KMS-11 (cell line): Measurements from ENCODE around the gene DAPP1.
A peak's percentile ranks its signal among the peaks of the same experiment; 100 is the strongest.

Experiments used
- H2AFZ ChIP-seq: fragments of 200-600 bp; sonication (generic); 2 replicates; pipeline ENCODE4 v1.6.1; 2016; ENCODE audit warnings: antibody characterized with exemption, mixed run types, low read depth
- H3K27ac ChIP-seq: fragments of 200-600 bp; sonication (generic); 2 replicates; pipeline ENCODE4 v1.6.1; 2016; ENCODE audit warnings: mild to moderate bottlenecking, mixed run types
- H3K27me3 ChIP-seq: fragments of 200-600 bp; sonication (generic); 2 replicates; pipeline ENCODE4 v1.6.1; 2017; ENCODE audit warnings: mild to moderate bottlenecking, low read depth, mixed run types, moderate library complexity; ENCODE audit not compliant: insufficient read depth
- H3K36me3 ChIP-seq: fragments of 200-600 bp; sonication (generic); 2 replicates; pipeline ENCODE4 v1.6.1; 2017; ENCODE audit warnings: mild to moderate bottlenecking, mixed run types; ENCODE audit not compliant: insufficient read depth
- H3K4me1 ChIP-seq: fragments of 200-600 bp; sonication (generic); 2 replicates; pipeline ENCODE4 v1.6.1; 2016; ENCODE audit warnings: mild to moderate bottlenecking, low read depth, mixed run types; ENCODE audit not compliant: poor library complexity, severe bottlenecking
- H3K4me2 ChIP-seq: fragments of 200-600 bp; sonication (generic); 2 replicates; pipeline ENCODE4 v1.7.0; 2016; ENCODE audit warnings: mild to moderate bottlenecking, mixed run types
- H3K4me3 ChIP-seq: fragments of 200-600 bp; sonication (generic); IDR thresholded peaks from 2 replicates; pipeline ENCODE4 v1.6.1; 2017; ENCODE audit warnings: low read depth, low read length, mixed read lengths; ENCODE audit not compliant: insufficient read depth
- H3K79me2 ChIP-seq: fragments of 200-600 bp; sonication (generic); 2 replicates; pipeline ENCODE4 v1.6.1; 2016; ENCODE audit warnings: low read depth, mixed run types; ENCODE audit not compliant: insufficient read depth
- H3K9ac ChIP-seq: fragments of 200-600 bp; sonication (generic); 2 replicates; pipeline ENCODE4 v1.6.1; 2016; ENCODE audit warnings: mild to moderate bottlenecking, mixed run types
- H4K20me1 ChIP-seq: fragments of 200-600 bp; sonication (generic); 2 replicates; pipeline ENCODE4 v1.6.1; 2016; ENCODE audit warnings: mild to moderate bottlenecking, mixed run types; ENCODE audit not compliant: insufficient read depth
- CTCF ChIP-seq: fragments of 200-600 bp; sonication (generic); conservative IDR thresholded peaks from 2 replicates; pipeline ENCODE4 v1.6.1; 2017; ENCODE audit warnings: low read depth, mild to moderate bottlenecking, antibody characterized with exemption, low read length, moderate library complexity, mixed read lengths

Gene DAPP1

GRCh38 chr4:99807666-99808065 lies 9.0 kb upstream of the DAPP1 start:
- H2AFZ ChIP-seq: no peak overlapping the region
- no peaks in the 10 kb centered on the region for H3K4me1 ChIP-seq
- TF ChIP-seq CTCF: no peak
- no peaks in the 10 kb centered on the region for H3K79me2 ChIP-seq
- H4K20me1 ChIP-seq: no peaks in the 10 kb centered on the region
- no peaks in the 10 kb centered on the region for H3K27me3 ChIP-seq
- H3K36me3 ChIP-seq: no peaks in the 10 kb centered on the region
- H3K9ac ChIP-seq: no peak overlapping the region
- no peak overlapping the region for H3K4me3 ChIP-seq
- H3K27ac ChIP-seq: no peak overlapping the region
- no peak overlapping the region for H3K4me2 ChIP-seq

GRCh38 chr4:99808260-99808857 lies 8.3 kb upstream of the DAPP1 start:
- Histone ChIP-seq H3K36me3 (no peaks in the 10 kb centered on the region), H3K79me2 (no peaks in the 10 kb centered on the region), H3K4me3 (no peak overlapping the region), H3K27me3 (no peaks in the 10 kb centered on the region), H3K4me2 (no peak overlapping the region), H2AFZ (no peak overlapping the region), H3K27ac (no peak overlapping the region), H4K20me1 (no peaks in the 10 kb centered on the region), H3K4me1 (no peaks in the 10 kb centered on the region), H3K9ac (no peak overlapping the region)
- TF ChIP-seq CTCF: peak; percentile 90

GRCh38 chr4:99809326-99809725 lies 7.3 kb upstream of the DAPP1 start:
- H3K36me3 ChIP-seq: no peaks in the 10 kb centered on the region
- no peak overlapping the region for H3K27ac ChIP-seq
- no peaks in the 10 kb centered on the region for H3K27me3 ChIP-seq
- H3K9ac ChIP-seq: no peak overlapping the region
- H2AFZ ChIP-seq: no peak overlapping the region; the same call in 1 of the 2 replicates
- TF ChIP-seq CTCF: no peak
- H4K20me1 ChIP-seq: no peaks in the 10 kb centered on the region
- H3K79me2 ChIP-seq: no peaks in the 10 kb centered on the region
- H3K4me2 ChIP-seq: no peak overlapping the region
- H3K4me3 ChIP-seq: no peak overlapping the region
- H3K4me1 ChIP-seq: no peaks in the 10 kb centered on the region

GRCh38 chr4:99810536-99810935 lies 6.1 kb upstream of the DAPP1 start:
- no peaks in the 10 kb centered on the region for H3K27me3 ChIP-seq
- no peak overlapping the region for H3K9ac ChIP-seq
- no peak for TF ChIP-seq CTCF
- H4K20me1 ChIP-seq: no peaks in the 10 kb centered on the region
- H3K36me3 ChIP-seq: no peaks in the 10 kb centered on the region
- H3K27ac ChIP-seq: no peak overlapping the region
- no peak overlapping the region for H2AFZ ChIP-seq
- H3K4me2 ChIP-seq: no peak overlapping the region
- no peak overlapping the region for H3K4me3 ChIP-seq
- no peaks in the 10 kb centered on the region for H3K79me2 ChIP-seq
- H3K4me1 ChIP-seq: no peaks in the 10 kb centered on the region
